GM23338 (cell line): Measurements from ENCODE around the gene CCDC28B. TPM values are rescaled to one million over a fixed set of nuclear protein-coding genes. Genes with fewer than 3 reads are reported as not detected.

Experiments
- ATAC-seq: fragments of 200-7000 bp; cut with Tn5 transposase; 3 replicates; pipeline ENCODE4 v1.9.1; 2020
- DNase-seq: peaks from one replicate; pipeline ENCODE4 v3.0.0-alpha.2; 2015; ENCODE audit warnings: low spot score
- H2AFZ ChIP-seq: fragments of 200-600 bp; sonication (generic); 2 replicates; pipeline ENCODE4 v1.8.0; 2016; ENCODE audit warnings: antibody characterized with exemption, mild to moderate bottlenecking, moderate library complexity
- H3F3A ChIP-seq: fragments of 200-600 bp; sonication (generic); replicated peaks from 2 replicates; pipeline ENCODE4 v1.8.0; 2017; ENCODE audit warnings: antibody characterized with exemption, mixed run types, low read depth
- H3K27ac ChIP-seq: fragments of 200-600 bp; sonication (generic); 2 replicates; pipeline ENCODE4 v1.6.1; 2016; ENCODE audit warnings: low read depth
- H3K27me3 ChIP-seq: fragments of 200-600 bp; sonication (generic); 2 replicates; pipeline ENCODE4 v1.8.0; 2016; ENCODE audit warnings: mild to moderate bottlenecking, mixed run types, moderate library complexity; ENCODE audit not compliant: insufficient read depth
- H3K36me3 ChIP-seq: fragments of 200-600 bp; sonication (generic); 2 replicates; pipeline ENCODE4 v1.8.0; 2016; ENCODE audit warnings: mild to moderate bottlenecking; ENCODE audit not compliant: insufficient read depth
- H3K4me1 ChIP-seq: fragments of 200-600 bp; sonication (generic); 2 replicates; pipeline ENCODE4 v1.8.0; 2016; ENCODE audit warnings: mild to moderate bottlenecking, moderate library complexity; ENCODE audit not compliant: insufficient read depth
- H3K4me2 ChIP-seq: fragments of 200-600 bp; sonication (generic); 2 replicates; pipeline ENCODE4 v1.7.1; 2017; ENCODE audit warnings: mixed run types
- H3K4me3 ChIP-seq: fragments of 200-600 bp; sonication (generic); 2 replicates; pipeline ENCODE4 v1.6.1; 2016; ENCODE audit warnings: mixed run types
- H3K79me2 ChIP-seq: fragments of 200-600 bp; sonication (generic); replicated peaks from 2 replicates; pipeline ENCODE4 v1.8.0; 2017; ENCODE audit warnings: mild to moderate bottlenecking; ENCODE audit not compliant: insufficient read depth
- H3K9me2 ChIP-seq: fragments of 200-600 bp; sonication (generic); 2 replicates; pipeline ENCODE4 v1.8.0; 2017; ENCODE audit not compliant: insufficient read depth
- H4K20me1 ChIP-seq: fragments of 200-600 bp; sonication (generic); replicated peaks from 2 replicates; pipeline ENCODE4 v1.8.0; 2017; ENCODE audit warnings: mild to moderate bottlenecking; ENCODE audit not compliant: insufficient read depth
- H3K27ac Mint-ChIP-seq: 2 replicates; pipeline ENCODE4 v1.8.0; 2020; ENCODE audit warnings: inconsistent platforms, mild to moderate bottlenecking, moderate library complexity, mixed read lengths
- H3K27me3 Mint-ChIP-seq: 3 replicates; pipeline ENCODE4 v1.8.0; 2022; ENCODE audit warnings: low read depth, mild to moderate bottlenecking, moderate library complexity, mixed read lengths, inconsistent platforms; ENCODE audit not compliant: insufficient read depth, poor library complexity
- H3K36me3 Mint-ChIP-seq: 3 replicates; pipeline ENCODE4 v1.8.0; 2021; ENCODE audit warnings: low read depth, mild to moderate bottlenecking, inconsistent platforms, moderate library complexity, mixed read lengths
- H3K4me1 Mint-ChIP-seq: 3 replicates; pipeline ENCODE4 v1.8.0; 2020; ENCODE audit warnings: mild to moderate bottlenecking, inconsistent platforms, mixed read lengths
- H3K4me3 Mint-ChIP-seq: 3 replicates; pipeline ENCODE4 v1.8.0; 2021; ENCODE audit warnings: moderate library complexity, mild to moderate bottlenecking, inconsistent platforms, mixed read lengths
- H3K9me3 Mint-ChIP-seq: 3 replicates; pipeline ENCODE4 v1.8.0; 2020; ENCODE audit warnings: moderate library complexity, mild to moderate bottlenecking, inconsistent platforms, mixed read lengths
- CREB1 ChIP-seq: fragments of 250-450 bp; sonication (Bioruptor Pico); IDR thresholded peaks from 2 replicates; pipeline ENCODE4 v1.5.0; 2020; ENCODE audit warnings: low read depth, mild to moderate bottlenecking, moderate library complexity
- EZH2 ChIP-seq: fragments of 200-600 bp; sonication (generic); IDR thresholded peaks from one replicate; pipeline ENCODE4 v1.8.0; 2017; ENCODE audit warnings: antibody characterized with exemption, mild to moderate bottlenecking, low read depth; ENCODE audit not compliant: unreplicated experiment
- EZH2phosphoT487 ChIP-seq: fragments of 200-600 bp; sonication (generic); IDR thresholded peaks from one replicate; pipeline ENCODE4 v1.8.1; 2018; ENCODE audit warnings: antibody characterized with exemption; ENCODE audit not compliant: unreplicated experiment
- JUNB ChIP-seq: IDR thresholded peaks from one replicate; pipeline ENCODE4 v1.6.1; 2016; ENCODE audit warnings: antibody characterized with exemption; ENCODE audit not compliant: unreplicated experiment
- NANOG ChIP-seq: IDR thresholded peaks from 2 replicates; pipeline ENCODE4 v1.6.1; 2016; ENCODE audit warnings: antibody characterized with exemption, borderline replicate concordance
- POLR2AphosphoS5 ChIP-seq: IDR thresholded peaks from 2 replicates; pipeline ENCODE4 v1.6.1; 2016; ENCODE audit warnings: antibody characterized with exemption, low read depth
- ZNF114 ChIP-seq: fragments of 250-450 bp; sonication (Bioruptor Pico); IDR thresholded peaks from 2 replicates; pipeline ENCODE4 v1.5.0; 2020; ENCODE audit warnings: mild to moderate bottlenecking, moderate library complexity
- ZNF331 ChIP-seq: fragments of 250-450 bp; sonication (Bioruptor Pico); IDR thresholded peaks from 2 replicates; pipeline ENCODE4 v1.5.0; 2020; ENCODE audit warnings: low read depth, mild to moderate bottlenecking, moderate library complexity
- polyA plus RNA-seq: library from polyadenylated mRNA; unstranded; fragments of >200 nt; fragmentation: Nextera tagmentation; extraction: Ambion mirVana; gene quantifications from 2 replicates; pipeline ENCODE4 v1.2.1, GENCODE V29; 2016
- total RNA-seq: library from RNA; depleted of rRNA; stranded (reverse); fragments of >200 nt; shearing (Covaris generic); gene quantifications from 2 replicates; pipeline ENCODE4 v1.2.3, GENCODE V29; 2014
- TF ChIP-seq, protein P1 (sequence below): IDR thresholded peaks from 2 replicates; pipeline ENCODE4 v1.6.1; 2016; ENCODE audit warnings: antibody characterized with exemption
- TF ChIP-seq, protein P2 (sequence below): IDR thresholded peaks from one replicate; pipeline ENCODE4 v1.6.1; 2018; ENCODE audit warnings: antibody characterized with exemption; ENCODE audit not compliant: unreplicated experiment

The CCDC28B gene
- total and polyA plus RNA-seq, 2 experiments from 2014 or later: 8.7 to 35.2 TPM

- TF ChIP-seq, protein P1, sequence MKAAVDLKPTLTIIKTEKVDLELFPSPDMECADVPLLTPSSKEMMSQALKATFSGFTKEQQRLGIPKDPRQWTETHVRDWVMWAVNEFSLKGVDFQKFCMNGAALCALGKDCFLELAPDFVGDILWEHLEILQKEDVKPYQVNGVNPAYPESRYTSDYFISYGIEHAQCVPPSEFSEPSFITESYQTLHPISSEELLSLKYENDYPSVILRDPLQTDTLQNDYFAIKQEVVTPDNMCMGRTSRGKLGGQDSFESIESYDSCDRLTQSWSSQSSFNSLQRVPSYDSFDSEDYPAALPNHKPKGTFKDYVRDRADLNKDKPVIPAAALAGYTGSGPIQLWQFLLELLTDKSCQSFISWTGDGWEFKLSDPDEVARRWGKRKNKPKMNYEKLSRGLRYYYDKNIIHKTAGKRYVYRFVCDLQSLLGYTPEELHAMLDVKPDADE: no peak
- TF ChIP-seq CREB1 (CRISPR knock-in tag): no peak
- TF ChIP-seq, protein P2, sequence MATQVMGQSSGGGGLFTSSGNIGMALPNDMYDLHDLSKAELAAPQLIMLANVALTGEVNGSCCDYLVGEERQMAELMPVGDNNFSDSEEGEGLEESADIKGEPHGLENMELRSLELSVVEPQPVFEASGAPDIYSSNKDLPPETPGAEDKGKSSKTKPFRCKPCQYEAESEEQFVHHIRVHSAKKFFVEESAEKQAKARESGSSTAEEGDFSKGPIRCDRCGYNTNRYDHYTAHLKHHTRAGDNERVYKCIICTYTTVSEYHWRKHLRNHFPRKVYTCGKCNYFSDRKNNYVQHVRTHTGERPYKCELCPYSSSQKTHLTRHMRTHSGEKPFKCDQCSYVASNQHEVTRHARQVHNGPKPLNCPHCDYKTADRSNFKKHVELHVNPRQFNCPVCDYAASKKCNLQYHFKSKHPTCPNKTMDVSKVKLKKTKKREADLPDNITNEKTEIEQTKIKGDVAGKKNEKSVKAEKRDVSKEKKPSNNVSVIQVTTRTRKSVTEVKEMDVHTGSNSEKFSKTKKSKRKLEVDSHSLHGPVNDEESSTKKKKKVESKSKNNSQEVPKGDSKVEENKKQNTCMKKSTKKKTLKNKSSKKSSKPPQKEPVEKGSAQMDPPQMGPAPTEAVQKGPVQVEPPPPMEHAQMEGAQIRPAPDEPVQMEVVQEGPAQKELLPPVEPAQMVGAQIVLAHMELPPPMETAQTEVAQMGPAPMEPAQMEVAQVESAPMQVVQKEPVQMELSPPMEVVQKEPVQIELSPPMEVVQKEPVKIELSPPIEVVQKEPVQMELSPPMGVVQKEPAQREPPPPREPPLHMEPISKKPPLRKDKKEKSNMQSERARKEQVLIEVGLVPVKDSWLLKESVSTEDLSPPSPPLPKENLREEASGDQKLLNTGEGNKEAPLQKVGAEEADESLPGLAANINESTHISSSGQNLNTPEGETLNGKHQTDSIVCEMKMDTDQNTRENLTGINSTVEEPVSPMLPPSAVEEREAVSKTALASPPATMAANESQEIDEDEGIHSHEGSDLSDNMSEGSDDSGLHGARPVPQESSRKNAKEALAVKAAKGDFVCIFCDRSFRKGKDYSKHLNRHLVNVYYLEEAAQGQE: no peak
- TF ChIP-seq JUNB: no peak
- TF ChIP-seq EZH2: no peak
- no peak for TF ChIP-seq EZH2phosphoT487
- no peak for TF ChIP-seq NANOG
- Histone ChIP-seq H3K79me2 (no peaks in the 10 kb centered on the region), H3K27me3 (no peaks in the 10 kb centered on the region), H3K36me3 (peaks cover 36% of the 10 kb centered on the region), H2AFZ (no peak overlapping the region), H3K27ac (no peak overlapping the region), H3K4me1 (peaks cover 27% of the 10 kb centered on the region), H3K4me3 (no peak overlapping the region), H3F3A (peaks cover 33% of the 10 kb centered on the region; the same call in 1 of the 2 replicates), H4K20me1 (peaks cover 4% of the 10 kb centered on the region), H3K9me2 (no peaks in the 10 kb centered on the region), H3K4me2 (no peak overlapping the region)
- H3K4me3 Mint-ChIP-seq: no peak overlapping the region
- peaks cover 30% of the 10 kb centered on the region for H3K27me3 Mint-ChIP-seq
- H3K36me3 Mint-ChIP-seq: peaks cover 63% of the 10 kb centered on the region
- peaks cover 38% of the 10 kb centered on the region for H3K4me1 Mint-ChIP-seq
- no peak overlapping the region for H3K27ac Mint-ChIP-seq
- H3K9me3 Mint-ChIP-seq: no peaks in the 10 kb centered on the region; the same call in 1 of the 3 replicates
- DNase-seq: no peak
- no peak for ATAC-seq
These were observed 3.3 kb upstream of the CCDC28B start for GRCh38 chr1:32197074-32197473.

DNA sequence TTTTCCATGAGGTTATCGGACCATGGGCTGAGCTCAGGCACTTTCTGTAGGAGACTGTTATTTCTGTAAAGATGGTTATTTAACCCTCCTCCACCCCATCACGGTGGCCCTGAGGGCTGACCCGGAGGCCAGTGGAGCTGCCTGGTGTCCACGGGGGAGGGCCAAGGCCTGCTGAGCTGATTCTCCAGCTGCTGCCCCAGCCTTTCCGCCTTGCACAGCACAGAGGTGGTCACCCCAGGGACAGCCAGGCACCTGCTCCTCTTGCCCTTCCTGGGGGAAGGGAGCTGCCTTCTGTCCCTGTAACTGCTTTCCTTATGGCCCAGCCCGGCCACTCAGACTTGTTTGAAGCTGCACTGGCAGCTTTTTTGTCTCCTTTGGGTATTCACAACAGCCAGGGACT, 2.6 kb upstream of the CCDC28B start:
- H3K27me3 ChIP-seq: peaks cover 7% of the 10 kb centered on the region
- peaks cover 4% of the 10 kb centered on the region for H4K20me1 ChIP-seq
- no peaks in the 10 kb centered on the region for H3K9me2 ChIP-seq
- Mint-ChIP-seq H3K27me3 (peaks cover 30% of the 10 kb centered on the region), H3K9me3 (peaks cover 2% of the 10 kb centered on the region; the same call in 2 of the 3 replicates), H3K36me3 (peaks cover 56% of the 10 kb centered on the region), H3K4me3 (no peak overlapping the region), H3K27ac (no peak overlapping the region), H3K4me1 (peaks cover 42% of the 10 kb centered on the region)
- H3K4me3 ChIP-seq: no peak overlapping the region
- peaks cover 37% of the 10 kb centered on the region; the same call in 1 of the 2 replicates for H3F3A ChIP-seq
- H3K4me2 ChIP-seq: no peak overlapping the region
- no peak overlapping the region for H3K27ac ChIP-seq
- DNase-seq: no peak
- TF ChIP-seq POLR2AphosphoS5 (no peak), ZNF331 (CRISPR knock-in tag) (no peak), ZNF114 (CRISPR knock-in tag) (no peak)
- TF ChIP-seq, protein P1: no peak
- no peak overlapping the region for H2AFZ ChIP-seq
- peaks cover 28% of the 10 kb centered on the region for H3K4me1 ChIP-seq
- no peaks in the 10 kb centered on the region for H3K79me2 ChIP-seq
- peaks cover 32% of the 10 kb centered on the region for H3K36me3 ChIP-seq
- no peak for ATAC-seq
